A673 (cell line): ENCODE measurements around the gene SPAG16. TPM values are rescaled to one million over a fixed set of nuclear protein-coding genes. Genes with fewer than 3 reads are reported as not detected.

Experiments
- BruUV-seq: library from RNA; stranded (reverse); fragments of 400-500 nt; replicated peaks from 2 replicates; lab custom pipeline; 2021; lab: Mats Ljungman, UMichigan
- CTCF ChIA-PET: fragments of 300-600 bp; sonication (Branson Sonifier 250); formaldehyde crosslinking; loops from one replicate; lab custom pipeline; 2022; ENCODE audit warnings: antibody characterized with exemption; lab: Charles Lee
- POLR2A ChIA-PET: fragments of 300-600 bp; sonication (Branson Sonifier 250); formaldehyde crosslinking; loops from one replicate; lab custom pipeline; 2022; ENCODE audit warnings: antibody characterized with exemption; ENCODE audit not compliant: low non-redundant PET; lab: Charles Lee
- DNase-seq: peaks from one replicate; pipeline ENCODE4 v3.0.0-alpha.2; 2015; ENCODE audit warnings: low spot score
- H3K27ac ChIP-seq: fragments of 200-600 bp; sonication (generic); 2 replicates; pipeline ENCODE4 v1.5.1; 2016; ENCODE audit warnings: mixed run types, low read depth, mild to moderate bottlenecking, mixed read lengths, antibody characterized with exemption, low read length; ENCODE audit not compliant: poor library complexity, severe bottlenecking
- H3K27me3 ChIP-seq: fragments of 200-600 bp; sonication (generic); replicated peaks from 2 replicates; pipeline ENCODE4 v1.6.1; 2017; ENCODE audit warnings: mixed run types, low read depth, mild to moderate bottlenecking, mixed read lengths, antibody characterized with exemption, low read length; ENCODE audit not compliant: insufficient read depth, poor library complexity
- H3K36me3 ChIP-seq: fragments of 200-600 bp; sonication (generic); 2 replicates; pipeline ENCODE4 v1.6.1; 2016; ENCODE audit warnings: mixed run types, mild to moderate bottlenecking, mixed read lengths, antibody characterized with exemption, low read length; ENCODE audit not compliant: insufficient read depth, poor library complexity, severe bottlenecking
- H3K4me1 ChIP-seq: fragments of 200-600 bp; sonication (generic); 2 replicates; pipeline ENCODE4 v1.6.1; 2017; ENCODE audit warnings: mixed run types, mild to moderate bottlenecking, mixed read lengths, antibody characterized with exemption, low read length; ENCODE audit not compliant: insufficient read depth, poor library complexity, severe bottlenecking
- H3K4me3 ChIP-seq: fragments of 200-600 bp; sonication (generic); 2 replicates; pipeline ENCODE4 v1.5.1; 2016; ENCODE audit warnings: low read depth, mixed run types, mild to moderate bottlenecking, mixed read lengths, low read length; ENCODE audit not compliant: poor library complexity, severe bottlenecking
- H3K9me3 ChIP-seq: fragments of 200-600 bp; sonication (generic); 2 replicates; pipeline ENCODE4 v1.6.1; 2016; ENCODE audit warnings: mixed run types, low read depth, mild to moderate bottlenecking, mixed read lengths, antibody characterized with exemption, low read length; ENCODE audit not compliant: poor library complexity, severe bottlenecking
- EZH2 ChIP-seq: fragments of 200-600 bp; sonication (generic); IDR thresholded peaks from 2 replicates; pipeline ENCODE4 v1.6.1; 2017; ENCODE audit warnings: borderline replicate concordance, low read depth, mild to moderate bottlenecking, mixed read lengths, antibody characterized with exemption, low read length; ENCODE audit not compliant: poor library complexity, severe bottlenecking
- intact Hi-C: fragments of 100-400 bp; cut with micrococcal nuclease; formaldehyde crosslinking; loops from one replicate; pipeline ENCODE4 v1.10.0; 2022; ENCODE audit not compliant: unreplicated experiment
- total RNA-seq: library from RNA; stranded (reverse); gene quantifications from 2 replicates; pipeline ENCODE4 v1.2.3, GENCODE V29; 2021
- TF ChIP-seq, protein P1 (sequence below): fragments of 300-800, 200-600 bp; sonication (generic); conservative IDR thresholded peaks from 2 replicates; pipeline ENCODE4 v1.5.1; 2017; ENCODE audit warnings: low read depth, mild to moderate bottlenecking, antibody characterized with exemption, low read length, moderate library complexity, mixed read lengths

SPAG16 gene
- total RNA-seq, 1 experiment from 2014 or later: 13.1 TPM

DNA sequence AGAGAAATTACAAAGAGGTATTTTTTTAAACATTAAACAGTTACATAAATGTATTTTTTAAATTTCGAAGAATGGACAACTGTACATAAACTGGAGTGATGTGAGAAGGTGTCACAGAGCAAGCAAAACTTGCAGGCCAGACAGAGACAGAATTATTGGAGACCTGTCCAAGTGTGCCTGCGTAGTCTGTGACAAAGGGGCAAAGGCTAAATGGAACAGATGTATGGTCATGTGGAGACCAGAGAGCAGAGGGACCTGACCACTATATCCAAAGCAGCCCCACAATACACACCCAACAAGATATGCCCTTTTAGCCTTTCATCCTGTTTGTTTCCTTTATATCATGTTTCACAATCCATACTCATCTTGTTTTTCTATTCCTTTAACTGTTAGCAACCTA is 901.3 kb downstream of the SPAG16 start:
- CTCF ChIA-PET: no interaction called here
- BruUV-seq: no TSS peak
- Histone ChIP-seq H3K27ac (no peak overlapping the region), H3K36me3 (no peaks in the 10 kb centered on the region), H3K4me3 (no peak overlapping the region), H3K4me1 (no peaks in the 10 kb centered on the region), H3K9me3 (no peaks in the 10 kb centered on the region), H3K27me3 (no peaks in the 10 kb centered on the region)
- intact Hi-C loops: no loop called here
- DNase-seq: no peak
- TF ChIP-seq, protein P1, sequence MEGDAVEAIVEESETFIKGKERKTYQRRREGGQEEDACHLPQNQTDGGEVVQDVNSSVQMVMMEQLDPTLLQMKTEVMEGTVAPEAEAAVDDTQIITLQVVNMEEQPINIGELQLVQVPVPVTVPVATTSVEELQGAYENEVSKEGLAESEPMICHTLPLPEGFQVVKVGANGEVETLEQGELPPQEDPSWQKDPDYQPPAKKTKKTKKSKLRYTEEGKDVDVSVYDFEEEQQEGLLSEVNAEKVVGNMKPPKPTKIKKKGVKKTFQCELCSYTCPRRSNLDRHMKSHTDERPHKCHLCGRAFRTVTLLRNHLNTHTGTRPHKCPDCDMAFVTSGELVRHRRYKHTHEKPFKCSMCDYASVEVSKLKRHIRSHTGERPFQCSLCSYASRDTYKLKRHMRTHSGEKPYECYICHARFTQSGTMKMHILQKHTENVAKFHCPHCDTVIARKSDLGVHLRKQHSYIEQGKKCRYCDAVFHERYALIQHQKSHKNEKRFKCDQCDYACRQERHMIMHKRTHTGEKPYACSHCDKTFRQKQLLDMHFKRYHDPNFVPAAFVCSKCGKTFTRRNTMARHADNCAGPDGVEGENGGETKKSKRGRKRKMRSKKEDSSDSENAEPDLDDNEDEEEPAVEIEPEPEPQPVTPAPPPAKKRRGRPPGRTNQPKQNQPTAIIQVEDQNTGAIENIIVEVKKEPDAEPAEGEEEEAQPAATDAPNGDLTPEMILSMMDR: no peak
- TF ChIP-seq EZH2: no peak
- POLR2A ChIA-PET: no interaction called here

GRCh38 chr2:214192711-214193110 is 908.4 kb downstream of the SPAG16 start:
- H3K4me3 ChIP-seq: no peak overlapping the region

GRCh38 chr2:214193943-214194342 is 909.7 kb downstream of the SPAG16 start:
- intact Hi-C loops: no loop called here
- no peaks in the 10 kb centered on the region for H3K27me3 ChIP-seq
- POLR2A ChIA-PET: no interaction called here

More at GRCh38 chr2:214192711-214193110, 908.4 kb downstream of the SPAG16 start:
- no peaks in the 10 kb centered on the region for H3K9me3 ChIP-seq
- no peaks in the 10 kb centered on the region for H3K36me3 ChIP-seq
- intact Hi-C loops: no loop called here
- H3K27ac ChIP-seq: no peak overlapping the region
- no peak for DNase-seq
- POLR2A ChIA-PET: no interaction called here
- H3K27me3 ChIP-seq: no peaks in the 10 kb centered on the region
- TF ChIP-seq EZH2: no peak
- TF ChIP-seq, protein P1: no peak
- no TSS peak for BruUV-seq
- H3K4me1 ChIP-seq: no peaks in the 10 kb centered on the region
- CTCF ChIA-PET: no interaction called here

More at GRCh38 chr2:214193943-214194342, 909.7 kb downstream of the SPAG16 start:
- no peak for DNase-seq
- TF ChIP-seq, protein P1: no peak
- TF ChIP-seq EZH2: no peak
- Histone ChIP-seq H3K4me3 (no peak overlapping the region), H3K9me3 (no peaks in the 10 kb centered on the region), H3K4me1 (no peaks in the 10 kb centered on the region), H3K27ac (no peak overlapping the region), H3K36me3 (no peaks in the 10 kb centered on the region)
- no TSS peak for BruUV-seq
- CTCF ChIA-PET: no interaction called here
